ENCODE data around the gene POP4. TPM values are rescaled to one million over a fixed set of nuclear protein-coding genes. Genes with fewer than 3 reads are reported as not detected.

The POP4 gene
- total and polyA plus RNA-seq, 2 donors (not counting 3 experiments of a cell fraction or from before 2014, with no cell fraction given) = 56.2 to 64.4 TPM

DNA sequence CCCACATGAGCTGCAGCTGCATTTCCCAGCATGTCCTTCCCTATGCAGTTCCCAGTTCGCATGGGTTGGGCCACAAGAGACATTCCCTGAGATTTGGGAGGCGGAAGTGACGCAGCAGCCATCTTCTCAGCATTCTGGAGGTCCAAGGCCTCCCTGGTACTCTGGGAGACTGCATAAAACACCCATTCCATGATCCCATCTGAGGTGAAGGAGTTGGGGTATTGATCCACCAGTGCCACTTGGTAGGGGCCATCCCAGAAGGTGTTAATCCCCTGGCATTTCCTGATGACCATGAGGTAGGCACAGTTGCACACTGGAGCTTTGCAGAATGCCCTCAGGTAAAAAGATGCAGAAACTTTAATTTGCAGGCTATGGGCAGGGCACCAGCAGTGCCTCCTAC lies 25.4 kb downstream of the POP4 start:
- BruUV-seq (replicated peaks) = no TSS peak
- no peak for FAIRE-seq
- CTCF ChIA-PET = interaction anchor here (2.3 kb wide), 1 partner anchor 21 kb away, joined by 5 read pairs; no protein-coding TSS in a partner anchor

DNA sequence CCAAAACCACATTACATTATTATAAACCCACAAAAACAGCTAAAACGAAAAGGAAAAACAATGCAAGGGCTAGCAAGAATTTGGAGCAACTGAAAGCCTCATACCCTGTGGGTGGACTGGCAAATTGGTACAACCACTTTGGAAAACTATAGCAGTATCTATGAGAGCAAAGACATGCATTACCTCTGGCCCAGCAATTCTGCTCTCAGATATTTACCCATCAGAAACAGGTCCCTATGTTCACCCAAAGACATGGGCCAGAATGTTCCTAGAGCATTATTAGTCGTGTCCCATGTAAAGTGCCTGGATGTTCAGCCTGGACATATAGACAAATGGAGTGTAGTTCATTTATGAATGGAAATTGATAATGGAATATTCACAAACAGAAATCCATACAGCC lies 27.9 kb downstream of the POP4 start:
- Histone ChIP-seq H3K27me3 (ENCODE audit: control insufficient read depth in 2 of 2, insufficient read depth in 2 of 2, low read length in 2 of 2) (no peaks in the 10 kb centered on the region), H2AFZ (ENCODE audit: low read depth, low read length) (no peak overlapping the region), H3K9me1 (replicated peaks; ENCODE audit: control insufficient read depth, extremely low read depth, insufficient read depth, low read length) (no peaks in the 10 kb centered on the region), H4K20me1 (replicated peaks; ENCODE audit: control insufficient read depth, extremely low read depth, insufficient read depth, low read length) (no peaks in the 10 kb centered on the region), H3K4me1 (ENCODE audit: control insufficient read depth, extremely low read depth, insufficient read depth, low read length) (no peaks in the 10 kb centered on the region), H3K4me2 (ENCODE audit: insufficient read depth, low read length) (no peak overlapping the region), H3K79me2 (ENCODE audit: control insufficient read depth, insufficient read depth, low read length) (no peaks in the 10 kb centered on the region), H3K9ac (replicated peaks; ENCODE audit: extremely low read depth, insufficient read depth, low read length) (no peak overlapping the region), H3K36me3 (ENCODE audit: control insufficient read depth in 2 of 2, extremely low read depth in 1 of 2, insufficient read depth in 2 of 2, low read length in 2 of 2) (no peaks in the 10 kb centered on the region), H3K9me3 (replicated peaks; ENCODE audit: control insufficient read depth, insufficient read depth, low read length) (no peaks in the 10 kb centered on the region), H3K27ac (ENCODE audit: insufficient read depth, low read depth, low read length) (no peak overlapping the region), H3K4me3 (replicated peaks in 1 of 3; ENCODE audit: insufficient read depth in 1 of 3, low read depth in 1 of 3, low read length in 3 of 3) (no peak overlapping the region)
- ChIA-PET POLR2A (no interaction called here), CTCF (interaction anchor here (2.0 kb wide), 1 partner anchor 28 kb away, joined by 5 read pairs; no protein-coding TSS in a partner anchor)
- no TSS peak for BruUV-seq (replicated peaks)
- no peak for FAIRE-seq
- intact Hi-C loops (cut with micrococcal nuclease) (no loop called here), dilution Hi-C loops (cut with MboI; ENCODE audit: extremely low pct_ligation_motif_present, low sequenced_read_pairs) (no loop called here)
- DNase-seq (ENCODE audit: low read depth, low spot score) = no peak
- TF ChIP-seq POLR2A (IDR thresholded peaks at IDR 0.05; ENCODE audit: low read depth, low read length) (no peak), JUN (IDR thresholded peaks at IDR 0.05; ENCODE audit: borderline replicate concordance, insufficient read depth, insufficient read length, low read depth) (no peak), FOS (IDR thresholded peaks at IDR 0.05; ENCODE audit: borderline replicate concordance, insufficient read depth, low read length) (no peak)
- TF ChIP-seq, protein P1, sequence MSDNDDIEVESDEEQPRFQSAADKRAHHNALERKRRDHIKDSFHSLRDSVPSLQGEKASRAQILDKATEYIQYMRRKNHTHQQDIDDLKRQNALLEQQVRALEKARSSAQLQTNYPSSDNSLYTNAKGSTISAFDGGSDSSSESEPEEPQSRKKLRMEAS (IDR thresholded peaks at IDR 0.05; ENCODE audit: insufficient read depth, insufficient read length) = no peak

More for the DNA sequence above, 25.4 kb downstream of the POP4 start:
- no peak overlapping the region for H3K9ac ChIP-seq (replicated peaks; ENCODE audit: extremely low read depth, insufficient read depth, low read length)
- dilution Hi-C loops (cut with MboI; ENCODE audit: extremely low pct_ligation_motif_present, low sequenced_read_pairs) (no loop called here), intact Hi-C loops (cut with micrococcal nuclease) (no loop called here)
- POLR2A ChIA-PET = no interaction called here
- H3K36me3 ChIP-seq (ENCODE audit: control insufficient read depth in 2 of 2, extremely low read depth in 1 of 2, insufficient read depth in 2 of 2, low read length in 2 of 2) = no peaks in the 10 kb centered on the region
- no peak overlapping the region for H3K4me2 ChIP-seq (ENCODE audit: insufficient read depth, low read length)
- no peak for DNase-seq (ENCODE audit: low read depth, low spot score)
- H2AFZ ChIP-seq (ENCODE audit: low read depth, low read length) = no peak overlapping the region
- H3K9me1 ChIP-seq (replicated peaks; ENCODE audit: control insufficient read depth, extremely low read depth, insufficient read depth, low read length) = no peaks in the 10 kb centered on the region
- H3K9me3 ChIP-seq (replicated peaks; ENCODE audit: control insufficient read depth, insufficient read depth, low read length) = no peaks in the 10 kb centered on the region
- H3K4me3 ChIP-seq (replicated peaks in 1 of 3; ENCODE audit: insufficient read depth in 1 of 3, low read depth in 1 of 3, low read length in 3 of 3) = no peak overlapping the region
- H3K27ac ChIP-seq (ENCODE audit: insufficient read depth, low read depth, low read length) = no peak overlapping the region
- no peaks in the 10 kb centered on the region for H3K4me1 ChIP-seq (ENCODE audit: control insufficient read depth, extremely low read depth, insufficient read depth, low read length)
- TF ChIP-seq, protein P2, sequence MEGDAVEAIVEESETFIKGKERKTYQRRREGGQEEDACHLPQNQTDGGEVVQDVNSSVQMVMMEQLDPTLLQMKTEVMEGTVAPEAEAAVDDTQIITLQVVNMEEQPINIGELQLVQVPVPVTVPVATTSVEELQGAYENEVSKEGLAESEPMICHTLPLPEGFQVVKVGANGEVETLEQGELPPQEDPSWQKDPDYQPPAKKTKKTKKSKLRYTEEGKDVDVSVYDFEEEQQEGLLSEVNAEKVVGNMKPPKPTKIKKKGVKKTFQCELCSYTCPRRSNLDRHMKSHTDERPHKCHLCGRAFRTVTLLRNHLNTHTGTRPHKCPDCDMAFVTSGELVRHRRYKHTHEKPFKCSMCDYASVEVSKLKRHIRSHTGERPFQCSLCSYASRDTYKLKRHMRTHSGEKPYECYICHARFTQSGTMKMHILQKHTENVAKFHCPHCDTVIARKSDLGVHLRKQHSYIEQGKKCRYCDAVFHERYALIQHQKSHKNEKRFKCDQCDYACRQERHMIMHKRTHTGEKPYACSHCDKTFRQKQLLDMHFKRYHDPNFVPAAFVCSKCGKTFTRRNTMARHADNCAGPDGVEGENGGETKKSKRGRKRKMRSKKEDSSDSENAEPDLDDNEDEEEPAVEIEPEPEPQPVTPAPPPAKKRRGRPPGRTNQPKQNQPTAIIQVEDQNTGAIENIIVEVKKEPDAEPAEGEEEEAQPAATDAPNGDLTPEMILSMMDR (IDR thresholded peaks at IDR 0.05; ENCODE audit: extremely low read depth in 1 of 2, insufficient read depth in 1 of 2, low read depth in 1 of 2, low read length in 2 of 2) = no peak
- no peak for TF ChIP-seq GATA2 (IDR thresholded peaks at IDR 0.05; ENCODE audit: insufficient read depth, insufficient read length, low read depth, low read length)
- TF ChIP-seq JUN (IDR thresholded peaks at IDR 0.05; ENCODE audit: borderline replicate concordance, insufficient read depth, insufficient read length, low read depth) = no peak
- no peak for TF ChIP-seq MYC (IDR thresholded peaks at IDR 0.05; ENCODE audit: low read depth, low read length)
- TF ChIP-seq, protein P1 (IDR thresholded peaks at IDR 0.05; ENCODE audit: insufficient read depth, insufficient read length) = no peak
- TF ChIP-seq FOS (IDR thresholded peaks at IDR 0.05; ENCODE audit: borderline replicate concordance, insufficient read depth, low read length) = no peak
- H4K20me1 ChIP-seq (replicated peaks; ENCODE audit: control insufficient read depth, extremely low read depth, insufficient read depth, low read length) = no peaks in the 10 kb centered on the region
- no peaks in the 10 kb centered on the region for H3K27me3 ChIP-seq (ENCODE audit: control insufficient read depth in 2 of 2, insufficient read depth in 2 of 2, low read length in 2 of 2)
- no peaks in the 10 kb centered on the region for H3K79me2 ChIP-seq (ENCODE audit: control insufficient read depth, insufficient read depth, low read length)
